Measurements from ENCODE around the gene MTERF1.
"Not testable (repeated sequence)": the region's sequence is repeated elsewhere in the genome, so short reads cannot be mapped to it uniquely, and the experiment has no call there.

The MTERF1 gene

GRCh38 chr7:91880413-91881241 is at the start of gene MTERF1:
Gene MTERF1, minus strand, starts transcription at chr7:91880702. Its CDS starts 619 bp downstream, at chr7:91880083.
- DNase-seq (ENCODE audit: low spot score) = peak; percentile 91

DNA sequence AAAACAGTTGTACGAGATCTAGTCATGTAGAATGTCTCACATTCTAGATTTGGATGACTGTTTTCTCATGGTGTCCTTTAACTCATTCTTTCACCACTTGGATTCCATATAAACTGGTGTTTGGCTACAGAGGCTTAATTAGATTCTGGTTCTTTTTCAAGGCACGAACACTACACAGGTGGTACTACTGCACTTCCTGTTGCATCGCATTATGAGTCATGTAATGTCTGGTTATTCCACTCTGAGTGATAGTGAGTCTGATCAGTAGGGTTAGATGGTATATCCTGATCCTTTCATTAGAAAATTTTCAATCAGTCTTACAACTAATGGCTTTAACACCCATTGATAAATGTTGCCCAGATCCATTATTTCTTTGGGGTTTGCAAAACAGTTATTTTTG is 49.0 kb upstream of the MTERF1 start:
- DNase-seq (ENCODE audit: low spot score) = no peak

DNA sequence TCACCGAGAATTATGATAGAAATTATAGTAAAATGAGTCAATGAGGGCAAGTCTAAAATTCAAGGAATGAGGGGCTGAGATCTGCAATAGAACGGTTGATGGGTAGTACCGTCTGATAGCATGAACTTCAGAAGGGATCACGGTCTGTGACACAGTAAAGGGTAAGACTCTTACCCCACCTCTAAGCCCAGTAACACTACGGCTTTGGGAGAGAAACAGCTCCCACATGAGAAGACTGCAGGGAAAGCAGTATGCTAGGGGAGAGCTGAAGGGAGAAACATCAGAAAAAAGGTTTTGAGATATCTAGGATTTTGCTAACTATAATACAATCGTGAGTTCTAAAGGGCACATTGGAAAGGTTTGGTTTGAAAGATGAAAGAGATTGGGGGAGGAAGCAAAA is 47.4 kb upstream of the MTERF1 start:
- no peak for DNase-seq (ENCODE audit: low spot score)

- DNase-seq (ENCODE audit: low spot score) = no peak
Observed at GRCh38 chr7:91922857-91923256, 42.4 kb upstream of the MTERF1 start.

GRCh38 chr7:91918356-91918755 is 37.9 kb upstream of the MTERF1 start:
- DNase-seq (ENCODE audit: low spot score) = no peak

- no peak for DNase-seq (ENCODE audit: low spot score)
Observed at GRCh38 chr7:91916051-91916440, 35.5 kb upstream of the MTERF1 start.

DNA sequence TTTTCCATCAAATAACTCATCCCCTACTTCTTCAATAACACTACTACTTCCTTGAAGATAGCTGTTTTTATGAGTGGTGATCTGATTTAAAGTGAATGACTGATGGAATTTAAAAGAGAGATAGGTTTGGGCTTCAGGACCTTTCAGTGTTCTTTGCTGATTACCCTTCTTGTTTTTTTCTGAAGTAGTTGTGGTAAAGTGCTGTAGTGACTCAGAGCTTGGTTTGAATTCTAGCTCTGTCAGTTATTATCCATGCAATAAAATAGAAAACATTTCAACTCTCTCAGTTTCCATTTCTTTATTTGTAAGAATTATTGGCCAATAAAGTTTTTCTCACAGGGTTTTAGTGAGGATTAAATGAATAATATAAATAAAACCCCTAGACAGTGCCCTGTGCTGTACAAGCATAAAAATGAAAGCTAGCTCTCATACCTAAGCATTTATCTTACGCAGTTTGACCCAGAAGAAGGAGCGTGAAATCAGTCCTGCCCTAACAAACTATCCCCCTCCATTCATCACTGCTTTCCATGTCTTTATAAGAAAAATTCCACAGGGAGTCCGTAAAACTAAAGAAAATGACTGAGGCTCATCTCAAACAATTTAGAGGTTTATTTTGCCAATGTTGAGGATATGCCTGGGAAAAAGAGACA is 35.0 kb upstream of the MTERF1 start:
- DNase-seq (ENCODE audit: low spot score) = no peak

DNA sequence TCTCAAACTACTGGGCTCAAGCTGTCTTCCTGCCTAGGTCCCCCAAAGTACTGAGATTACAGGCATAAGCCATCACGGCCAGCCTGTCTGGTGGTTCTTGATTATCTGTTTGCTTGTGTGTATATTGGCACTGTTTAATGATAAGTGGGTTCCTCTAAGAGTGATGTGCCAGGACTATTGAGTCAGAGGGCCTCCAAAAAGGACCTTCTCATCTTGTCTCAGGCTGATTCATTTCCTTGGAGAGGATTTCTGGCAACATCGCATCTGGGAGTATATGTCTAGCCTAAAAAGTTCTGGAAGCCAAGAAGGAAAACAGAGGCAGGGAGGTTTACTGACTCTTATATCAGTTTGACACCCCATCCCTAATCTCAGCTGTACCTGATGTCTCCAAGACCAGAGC is 33.1 kb upstream of the MTERF1 start:
- DNase-seq (ENCODE audit: low spot score) = no peak

DNA sequence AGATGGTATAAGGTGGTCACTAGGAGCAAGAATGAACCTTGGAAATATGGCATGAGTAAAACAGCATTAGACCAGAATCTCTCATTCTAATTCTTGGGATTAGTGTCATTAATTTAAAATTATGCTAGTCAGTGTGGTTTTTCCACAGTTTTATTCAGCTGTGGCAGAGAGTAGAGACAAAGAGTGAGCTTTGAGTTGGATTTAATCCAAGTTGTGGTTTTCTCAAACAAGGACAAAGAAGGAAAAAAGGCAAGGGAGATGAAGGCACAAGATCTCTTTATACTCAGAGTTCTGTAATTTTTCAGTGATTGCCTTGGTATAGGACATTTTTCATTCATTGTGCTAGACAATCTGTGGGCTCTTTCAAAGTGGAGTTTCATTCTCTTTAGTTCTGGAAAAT is 32.0 kb upstream of the MTERF1 start:
- no peak for DNase-seq (ENCODE audit: low spot score)

GRCh38 chr7:91911121-91911520 is 30.6 kb upstream of the MTERF1 start:
- DNase-seq (ENCODE audit: low spot score) = no peak

- no peak for DNase-seq (ENCODE audit: low spot score)
Observed at GRCh38 chr7:91910171-91910570, 29.7 kb upstream of the MTERF1 start.

DNA sequence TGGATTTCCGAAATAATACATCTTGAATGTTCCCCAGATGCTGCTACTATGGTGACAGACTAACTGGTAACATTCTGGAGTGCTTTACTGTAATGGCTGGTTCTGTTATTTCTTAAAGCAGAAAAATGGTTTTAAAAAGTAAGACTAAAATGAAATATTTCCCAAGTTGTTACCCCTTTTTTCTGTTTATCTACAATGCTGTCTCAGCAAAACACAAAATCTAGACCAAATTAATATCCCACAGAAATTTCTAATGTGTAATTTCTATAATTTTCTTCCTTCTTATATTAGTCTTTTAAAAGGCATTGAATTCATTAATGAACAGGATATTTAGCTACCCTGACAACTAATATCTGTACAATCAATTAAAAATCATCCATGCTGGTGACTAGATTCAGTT is 19.1 kb upstream of the MTERF1 start:
- no peak for DNase-seq (ENCODE audit: low spot score)

- no peak for DNase-seq (ENCODE audit: low spot score)
Observed at GRCh38 chr7:91898240-91898992, 17.9 kb upstream of the MTERF1 start.

GRCh38 chr7:91894781-91895480 is 14.4 kb upstream of the MTERF1 start:
- no peak for DNase-seq (ENCODE audit: low spot score)

DNA sequence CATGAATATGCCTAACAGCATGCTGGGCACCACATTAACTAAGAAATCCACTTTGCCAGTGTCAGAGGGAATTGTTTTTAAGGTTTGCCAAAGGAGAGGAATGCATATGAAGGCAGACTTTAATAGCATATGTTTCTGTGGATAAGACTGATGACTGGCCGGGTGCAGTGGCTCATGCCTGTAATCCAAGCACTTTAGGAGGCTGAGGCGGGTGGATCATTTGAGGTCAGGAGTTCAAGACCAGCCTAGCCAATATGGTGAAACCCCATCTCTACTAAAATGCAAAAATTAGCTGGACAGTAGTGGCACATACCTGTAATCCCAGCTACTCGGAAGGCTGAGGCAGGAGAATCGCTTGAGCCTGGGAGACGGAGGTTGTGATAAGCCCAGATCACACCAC is 13.2 kb upstream of the MTERF1 start:
- not testable (repeated sequence) for DNase-seq (ENCODE audit: low spot score)

DNA sequence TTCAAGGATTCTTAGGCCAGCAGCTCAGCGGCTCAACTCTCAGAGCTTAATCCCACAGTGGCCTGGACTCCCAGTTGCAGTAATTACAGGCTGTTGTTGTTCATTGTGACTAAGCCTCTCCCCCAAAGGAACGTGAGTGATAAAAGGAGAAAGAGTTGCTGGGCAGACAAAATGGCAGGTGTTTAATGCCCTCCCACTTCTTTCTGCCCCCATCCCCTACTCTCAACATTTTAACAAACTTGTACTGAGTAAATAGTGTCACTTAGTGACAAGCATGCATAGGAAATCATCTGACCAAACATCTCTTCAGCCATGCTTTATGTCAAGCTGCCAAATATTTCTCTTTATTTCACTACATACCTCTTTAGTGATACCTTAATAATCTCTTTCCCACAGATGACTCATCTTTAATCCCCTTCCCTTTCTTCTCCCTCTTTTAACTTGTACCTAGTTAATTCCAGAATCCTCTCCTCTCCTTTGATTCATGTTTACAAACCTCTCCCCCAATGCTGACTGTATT is 12.4 kb upstream of the MTERF1 start:
- no peak for DNase-seq (ENCODE audit: low spot score)

DNA sequence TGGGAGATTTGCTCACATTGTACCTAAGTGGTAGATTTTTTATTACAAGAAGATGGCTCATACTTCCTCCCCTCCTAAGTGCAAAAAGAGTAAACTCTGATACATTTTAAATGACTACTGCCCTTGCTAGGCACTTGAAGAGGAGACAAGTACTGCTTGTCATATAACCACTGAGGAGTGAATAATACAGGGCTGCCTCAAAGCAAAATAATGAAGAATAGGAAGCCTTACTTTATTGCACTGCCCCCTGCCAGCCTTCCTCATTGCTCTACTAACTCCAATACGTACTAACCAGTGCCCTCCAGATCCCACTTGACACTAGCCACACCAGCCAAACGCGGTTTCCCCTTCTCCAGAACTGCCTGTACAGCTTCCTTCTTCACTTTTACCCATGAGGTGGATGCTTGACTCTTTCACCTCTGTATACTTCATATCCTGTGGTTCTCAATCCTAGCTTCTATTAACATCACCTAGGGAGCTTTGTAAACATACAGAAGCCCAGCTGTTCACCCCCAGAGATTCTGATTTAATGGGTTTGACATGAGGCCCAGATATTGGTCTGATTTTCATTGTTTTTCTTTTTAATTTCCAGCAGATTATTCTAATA is 11.7 kb upstream of the MTERF1 start:
- no peak for DNase-seq (ENCODE audit: low spot score)

DNA sequence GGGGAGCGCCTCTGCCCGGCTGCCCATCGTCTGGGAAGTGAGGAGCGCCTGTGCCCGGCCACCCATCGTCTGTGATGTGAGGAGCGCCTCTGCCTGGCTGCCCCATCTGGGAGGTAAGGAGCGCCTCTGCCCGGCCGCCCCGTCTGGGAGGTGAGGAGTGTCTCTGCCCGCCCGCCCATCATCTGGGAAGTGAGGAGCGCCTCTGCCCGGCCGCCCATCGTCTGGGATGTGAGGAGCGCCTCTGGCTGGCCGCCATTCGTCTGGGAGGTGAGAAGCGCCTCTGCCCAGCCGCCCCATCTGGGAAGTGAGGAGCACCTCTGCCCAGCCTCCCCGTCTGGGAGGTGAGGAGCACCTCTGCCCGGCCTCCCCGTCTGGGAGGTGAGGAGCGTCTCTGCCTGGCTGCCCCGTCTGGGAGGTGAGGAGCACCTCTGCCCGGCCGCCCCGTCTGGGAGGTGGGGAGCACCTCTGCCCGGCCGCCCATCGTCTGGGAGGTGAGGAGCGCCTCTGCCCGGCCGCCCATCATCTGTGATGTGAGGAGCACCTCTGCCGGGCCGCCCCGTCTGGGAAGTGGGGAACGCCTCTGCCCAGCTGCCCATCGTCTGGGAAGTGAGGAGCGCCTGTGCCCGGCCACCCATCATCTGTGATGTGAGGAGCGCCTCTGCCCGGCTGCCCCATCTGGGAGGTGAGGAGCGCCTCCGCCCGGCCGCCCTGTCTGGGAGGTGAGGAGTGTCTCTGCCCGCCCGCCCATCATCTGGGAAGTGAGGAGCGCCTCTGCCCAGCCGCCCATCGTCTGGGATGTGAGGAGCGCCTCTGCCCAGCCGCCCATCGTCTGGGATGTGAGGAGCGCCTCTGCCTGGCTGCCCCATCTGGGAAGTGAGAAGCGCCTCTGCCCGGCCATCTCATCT is 8.0 kb upstream of the MTERF1 start:
- DNase-seq (ENCODE audit: low spot score) = not testable (repeated sequence)

GRCh38 chr7:91887336-91888213 is 7.1 kb upstream of the MTERF1 start:
- DNase-seq (ENCODE audit: low spot score) = not testable (repeated sequence)

All from hematopoietic multipotent progenitor cell treated with erythropoietin and hydrocortisone succinate and interleukin-3 and kit ligand, for 15 days (in vitro differentiated cells).